ENCODE data around the gene SMIM11.
"Not testable (repeated sequence)": the region's sequence is repeated elsewhere in the genome, so short reads cannot be mapped to it uniquely, and the experiment has no call there.

DNA sequence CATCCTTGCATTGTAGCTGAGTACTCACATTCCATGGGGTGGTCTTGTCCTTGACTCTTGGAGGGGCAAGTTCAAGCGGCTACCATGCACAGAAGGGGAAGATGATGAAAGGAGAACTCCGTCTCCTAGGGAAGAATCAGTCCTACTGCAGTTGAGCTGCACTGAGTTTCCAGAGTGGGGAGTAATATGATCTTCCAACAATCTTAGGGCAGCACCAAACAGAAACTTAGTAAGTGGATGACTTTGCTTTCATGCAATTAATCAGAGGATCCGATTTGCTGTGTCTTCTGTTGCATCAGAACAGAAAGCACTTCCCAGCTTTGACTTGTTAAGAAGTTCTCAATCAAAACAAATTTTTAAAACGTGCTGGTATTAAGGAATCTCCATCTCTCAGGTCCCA lies 48.5 kb downstream of the SMIM11 start, which contains the start of gene SMIM34:
- not testable (repeated sequence) for TF ChIP-seq EZH2 (IDR thresholded peaks at IDR 0.05; ENCODE audit: low read depth, unreplicated experiment)
- TF ChIP-seq, protein P1, sequence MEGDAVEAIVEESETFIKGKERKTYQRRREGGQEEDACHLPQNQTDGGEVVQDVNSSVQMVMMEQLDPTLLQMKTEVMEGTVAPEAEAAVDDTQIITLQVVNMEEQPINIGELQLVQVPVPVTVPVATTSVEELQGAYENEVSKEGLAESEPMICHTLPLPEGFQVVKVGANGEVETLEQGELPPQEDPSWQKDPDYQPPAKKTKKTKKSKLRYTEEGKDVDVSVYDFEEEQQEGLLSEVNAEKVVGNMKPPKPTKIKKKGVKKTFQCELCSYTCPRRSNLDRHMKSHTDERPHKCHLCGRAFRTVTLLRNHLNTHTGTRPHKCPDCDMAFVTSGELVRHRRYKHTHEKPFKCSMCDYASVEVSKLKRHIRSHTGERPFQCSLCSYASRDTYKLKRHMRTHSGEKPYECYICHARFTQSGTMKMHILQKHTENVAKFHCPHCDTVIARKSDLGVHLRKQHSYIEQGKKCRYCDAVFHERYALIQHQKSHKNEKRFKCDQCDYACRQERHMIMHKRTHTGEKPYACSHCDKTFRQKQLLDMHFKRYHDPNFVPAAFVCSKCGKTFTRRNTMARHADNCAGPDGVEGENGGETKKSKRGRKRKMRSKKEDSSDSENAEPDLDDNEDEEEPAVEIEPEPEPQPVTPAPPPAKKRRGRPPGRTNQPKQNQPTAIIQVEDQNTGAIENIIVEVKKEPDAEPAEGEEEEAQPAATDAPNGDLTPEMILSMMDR (conservative IDR thresholded peaks at IDR 0.05; ENCODE audit: low read depth in 2 of 2), result not testable (repeated sequence)
- TF ChIP-seq, protein P2, sequence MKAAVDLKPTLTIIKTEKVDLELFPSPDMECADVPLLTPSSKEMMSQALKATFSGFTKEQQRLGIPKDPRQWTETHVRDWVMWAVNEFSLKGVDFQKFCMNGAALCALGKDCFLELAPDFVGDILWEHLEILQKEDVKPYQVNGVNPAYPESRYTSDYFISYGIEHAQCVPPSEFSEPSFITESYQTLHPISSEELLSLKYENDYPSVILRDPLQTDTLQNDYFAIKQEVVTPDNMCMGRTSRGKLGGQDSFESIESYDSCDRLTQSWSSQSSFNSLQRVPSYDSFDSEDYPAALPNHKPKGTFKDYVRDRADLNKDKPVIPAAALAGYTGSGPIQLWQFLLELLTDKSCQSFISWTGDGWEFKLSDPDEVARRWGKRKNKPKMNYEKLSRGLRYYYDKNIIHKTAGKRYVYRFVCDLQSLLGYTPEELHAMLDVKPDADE (IDR thresholded peaks at IDR 0.05), result not testable (repeated sequence)
